ENCODE results near the gene SLC6A19.

The SLC6A19 gene

GRCh38 chr5:1190278-1190677 lies 11.1 kb upstream of the SLC6A19 start:
- ATAC-seq (replicated peaks) (no peak), DNase-seq (no peak)
- H3K27ac Mint-ChIP-seq = peak overlapping the region; percentile 20
- peaks cover 32 to 33% of the 10 kb centered on the region in 2 donors for H3K27me3 Mint-ChIP-seq
- no peaks in the 10 kb centered on the region for H3K36me3 Mint-ChIP-seq
- no peaks in the 10 kb centered on the region for H3K9me3 Mint-ChIP-seq
- peaks cover 10 to 13% of the 10 kb centered on the region in 2 donors for H3K4me1 Mint-ChIP-seq
- no peak overlapping the region for H3K4me3 Mint-ChIP-seq

DNA sequence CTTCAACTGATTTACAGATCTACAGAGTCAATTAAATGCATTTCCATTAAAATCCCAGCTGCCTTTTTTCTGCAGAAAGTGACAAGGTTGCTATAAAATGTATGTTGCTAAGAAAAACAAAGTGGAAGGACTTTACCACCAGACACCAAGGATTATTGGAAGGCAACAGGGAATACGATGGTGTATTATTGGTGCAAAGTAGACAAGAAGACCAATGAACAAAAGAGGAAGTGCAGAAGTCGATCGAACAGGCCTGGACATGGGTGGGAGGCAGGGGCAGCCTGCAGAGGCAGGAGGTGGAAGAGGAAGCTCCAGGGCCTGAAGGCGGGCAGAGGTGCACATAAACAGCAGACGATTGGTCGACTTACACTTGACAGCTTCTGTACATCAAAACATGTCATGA lies 10.6 kb upstream of the SLC6A19 start:
- DNase-seq = no peak
- H3K9me3 Mint-ChIP-seq = no peaks in the 10 kb centered on the region
- ATAC-seq (replicated peaks) = peak; percentile 74 to 80
- H3K36me3 Mint-ChIP-seq = no peaks in the 10 kb centered on the region
- H3K27me3 Mint-ChIP-seq = peaks cover 32 to 33% of the 10 kb centered on the region in 2 donors
- peak overlapping the region in 1 of 2 donors; percentile 17 for H3K4me3 Mint-ChIP-seq
- peaks cover 10 to 13% of the 10 kb centered on the region in 2 donors for H3K4me1 Mint-ChIP-seq
- H3K27ac Mint-ChIP-seq = peak overlapping the region; percentile 60

DNA sequence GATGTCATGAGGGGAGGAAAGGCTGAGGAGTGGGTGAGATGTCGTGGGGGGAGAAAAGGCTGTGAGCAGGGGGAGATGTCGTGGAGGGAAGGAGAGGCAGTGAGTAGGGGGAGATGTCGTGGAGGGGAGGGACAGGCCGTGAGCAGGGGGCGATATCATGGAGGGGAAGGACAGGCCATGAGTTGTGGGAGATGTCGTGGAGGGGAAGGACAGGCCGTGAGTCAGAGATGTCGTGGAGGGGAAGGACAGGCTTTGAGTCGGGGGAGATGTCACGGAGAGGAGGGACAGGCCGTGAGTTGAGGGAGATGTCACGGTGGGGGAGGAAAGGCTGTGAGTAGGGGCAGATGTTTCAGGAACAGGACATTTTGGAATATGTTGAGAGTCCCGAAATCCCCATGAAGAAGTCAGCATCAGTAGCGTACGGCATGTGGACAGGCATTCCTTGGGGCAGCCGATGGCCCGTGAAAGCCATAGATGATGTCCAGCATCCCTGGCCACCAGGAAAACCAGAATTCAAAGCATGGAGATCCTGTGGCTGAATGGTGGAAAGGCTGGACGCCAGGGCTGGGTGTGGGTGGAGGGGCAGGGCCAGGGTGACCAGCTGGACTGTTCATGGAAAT lies 8.3 kb upstream of the SLC6A19 start:
- peaks cover 37 to 42% of the 10 kb centered on the region in 2 donors for H3K27me3 Mint-ChIP-seq
- H3K4me1 Mint-ChIP-seq = peaks cover 10 to 13% of the 10 kb centered on the region in 2 donors
- H3K27ac Mint-ChIP-seq = no peak overlapping the region
- ATAC-seq (replicated peaks) = no peak
- H3K9me3 Mint-ChIP-seq = no peaks in the 10 kb centered on the region
- DNase-seq = no peak
- no peaks in the 10 kb centered on the region for H3K36me3 Mint-ChIP-seq
- H3K4me3 Mint-ChIP-seq = no peak overlapping the region

- H3K9me3 Mint-ChIP-seq = no peaks in the 10 kb centered on the region
- ATAC-seq (replicated peaks) (no peak), DNase-seq (no peak)
- H3K4me3 Mint-ChIP-seq = no peak overlapping the region
- no peak overlapping the region for H3K27ac Mint-ChIP-seq
- H3K36me3 Mint-ChIP-seq = no peaks in the 10 kb centered on the region
- peaks cover 10 to 13% of the 10 kb centered on the region in 2 donors for H3K4me1 Mint-ChIP-seq
- peaks cover 37 to 42% of the 10 kb centered on the region in 2 donors for H3K27me3 Mint-ChIP-seq
Measured at GRCh38 chr5:1193591-1193985, 7.8 kb upstream of the SLC6A19 start.

GRCh38 chr5:1194378-1194777 lies 7.0 kb upstream of the SLC6A19 start:
- H3K4me3 Mint-ChIP-seq = no peak overlapping the region
- peaks cover 10 to 13% of the 10 kb centered on the region in 2 donors for H3K4me1 Mint-ChIP-seq
- ATAC-seq (replicated peaks) = no peak
- no peak overlapping the region for H3K27ac Mint-ChIP-seq
- H3K27me3 Mint-ChIP-seq = peaks cover 34 to 37% of the 10 kb centered on the region in 2 donors
- no peaks in the 10 kb centered on the region for H3K36me3 Mint-ChIP-seq
- DNase-seq = no peak
- no peaks in the 10 kb centered on the region for H3K9me3 Mint-ChIP-seq

- no peak for DNase-seq
- no peak for ATAC-seq (replicated peaks)
- no peak overlapping the region for H3K27ac Mint-ChIP-seq
- H3K36me3 Mint-ChIP-seq = no peaks in the 10 kb centered on the region
- H3K9me3 Mint-ChIP-seq = no peaks in the 10 kb centered on the region
- peaks cover 5 to 8% of the 10 kb centered on the region in 2 donors for H3K4me1 Mint-ChIP-seq
- peaks cover 29 to 31% of the 10 kb centered on the region in 2 donors for H3K27me3 Mint-ChIP-seq
- H3K4me3 Mint-ChIP-seq = no peak overlapping the region
Measured at GRCh38 chr5:1195439-1195838, 6.0 kb upstream of the SLC6A19 start.

DNA sequence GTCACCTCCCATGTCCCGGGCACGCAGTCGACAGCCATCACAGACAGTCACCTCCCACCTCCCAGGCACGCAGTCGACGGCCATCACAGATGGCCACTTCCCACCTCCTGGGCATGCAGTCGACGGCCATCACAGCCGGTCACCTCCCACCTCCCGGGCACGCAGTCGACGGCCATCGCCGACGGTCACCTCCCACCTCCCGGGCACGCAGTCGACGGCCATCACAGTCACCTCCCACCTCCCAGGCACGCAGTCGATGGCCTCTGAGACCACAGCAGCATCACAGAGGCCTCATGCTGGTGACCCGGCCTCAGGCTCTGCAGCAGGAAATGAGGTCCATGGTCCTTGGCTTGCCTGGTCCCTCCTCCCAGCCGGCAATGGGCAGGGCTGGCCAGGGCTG lies 5.5 kb upstream of the SLC6A19 start:
- no peak overlapping the region for H3K27ac Mint-ChIP-seq
- ATAC-seq (replicated peaks) = no peak
- H3K4me3 Mint-ChIP-seq = no peak overlapping the region
- peaks cover 3% of the 10 kb centered on the region in 2 donors for H3K4me1 Mint-ChIP-seq
- H3K9me3 Mint-ChIP-seq = no peaks in the 10 kb centered on the region
- no peaks in the 10 kb centered on the region for H3K36me3 Mint-ChIP-seq
- DNase-seq = no peak
- peaks cover 24 to 26% of the 10 kb centered on the region in 2 donors for H3K27me3 Mint-ChIP-seq

- no peak overlapping the region for H3K27ac Mint-ChIP-seq
- H3K4me1 Mint-ChIP-seq = peaks cover 0 to 2% of the 10 kb centered on the region in 2 donors
- ATAC-seq (replicated peaks) (no peak), DNase-seq (no peak)
- H3K9me3 Mint-ChIP-seq = no peaks in the 10 kb centered on the region
- no peaks in the 10 kb centered on the region for H3K36me3 Mint-ChIP-seq
- no peak overlapping the region for H3K4me3 Mint-ChIP-seq
- peaks cover 21 to 23% of the 10 kb centered on the region in 2 donors for H3K27me3 Mint-ChIP-seq
Measured at GRCh38 chr5:1196562-1196961, 4.8 kb upstream of the SLC6A19 start.

GRCh38 chr5:1197876-1198666 lies 3.3 kb upstream of the SLC6A19 start:
- Mint-ChIP-seq H3K36me3 (no peaks in the 10 kb centered on the region), H3K4me1 (no peaks in the 10 kb centered on the region), H3K4me3 (no peak overlapping the region), H3K27ac (no peak overlapping the region), H3K9me3 (no peaks in the 10 kb centered on the region), H3K27me3 (peaks cover 8 to 10% of the 10 kb centered on the region in 2 donors)
- DNase-seq (no peak), ATAC-seq (replicated peaks) (no peak)

DNA sequence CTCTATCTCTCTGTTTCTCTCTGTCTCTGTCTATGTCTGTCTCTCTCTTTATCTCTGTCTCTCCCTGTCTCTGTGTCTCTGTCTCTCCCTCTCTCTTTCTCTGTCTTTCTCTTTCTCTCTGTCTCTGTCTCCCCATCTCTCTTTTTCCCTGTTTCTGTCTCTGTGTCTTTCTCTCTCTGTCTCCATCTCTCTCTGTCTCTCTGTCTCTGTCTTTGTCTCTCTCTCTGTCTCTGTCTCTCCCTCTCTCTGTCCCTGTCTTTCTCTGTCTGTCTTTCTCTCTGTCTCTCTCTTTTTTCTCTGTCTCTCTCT lies 2.1 kb upstream of the SLC6A19 start:
- no peak for DNase-seq
- Mint-ChIP-seq H3K27ac (no peak overlapping the region), H3K36me3 (no peaks in the 10 kb centered on the region), H3K4me1 (no peaks in the 10 kb centered on the region), H3K4me3 (no peak overlapping the region), H3K9me3 (no peaks in the 10 kb centered on the region), H3K27me3 (peaks cover 6 to 9% of the 10 kb centered on the region in 2 donors)
- no peak for ATAC-seq (replicated peaks)

DNA sequence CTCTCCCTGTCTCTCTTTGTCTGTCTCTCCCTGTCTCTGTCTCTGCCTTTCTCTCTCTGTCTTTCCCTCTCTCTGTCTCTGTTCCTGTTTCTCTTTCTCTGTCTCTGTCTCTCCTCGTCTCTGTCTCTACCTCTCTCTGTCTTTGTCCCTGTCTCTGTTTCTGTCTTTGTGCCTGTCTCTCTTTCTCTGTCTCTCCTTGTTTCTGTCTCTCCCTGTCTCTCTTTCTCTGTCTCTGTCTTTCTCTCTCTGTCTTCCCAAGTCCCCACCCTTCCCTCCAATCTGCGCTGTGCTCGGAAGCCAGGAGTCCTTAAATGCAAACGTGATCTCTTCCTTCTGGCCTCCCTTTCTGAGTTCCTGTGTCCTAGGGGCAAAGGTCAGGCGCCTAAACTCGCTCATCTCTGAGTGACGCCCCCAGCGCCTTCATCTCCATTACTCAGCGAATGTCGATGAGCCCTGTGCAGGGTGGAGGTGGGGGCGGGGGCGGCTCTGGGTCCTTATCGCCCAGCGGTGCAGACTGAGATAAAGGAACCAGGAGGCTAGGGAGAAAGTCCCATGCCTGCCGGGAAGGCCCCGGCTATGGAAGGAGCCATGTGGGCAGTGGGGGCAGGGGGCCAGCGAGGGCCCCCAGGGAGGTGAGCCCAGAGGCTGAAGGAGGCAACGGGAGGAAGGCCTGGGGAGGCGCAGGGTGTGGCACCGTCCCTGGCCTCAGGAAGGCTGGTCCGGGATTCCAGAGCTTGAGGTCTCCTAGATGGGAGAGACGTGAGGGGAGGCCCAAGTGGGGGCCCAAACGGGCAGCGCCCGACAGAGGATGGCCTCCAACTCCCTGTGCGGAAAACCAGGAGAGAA lies 1.5 kb upstream of the SLC6A19 start:
- no peaks in the 10 kb centered on the region for H3K4me1 Mint-ChIP-seq
- no peak overlapping the region for H3K27ac Mint-ChIP-seq
- no peak overlapping the region for H3K4me3 Mint-ChIP-seq
- peak in 1 of 2 donors; percentile 44 for ATAC-seq (replicated peaks)
- H3K36me3 Mint-ChIP-seq = no peaks in the 10 kb centered on the region
- DNase-seq = no peak
- H3K27me3 Mint-ChIP-seq = peaks cover 6 to 9% of the 10 kb centered on the region in 2 donors
- no peaks in the 10 kb centered on the region for H3K9me3 Mint-ChIP-seq

DNA sequence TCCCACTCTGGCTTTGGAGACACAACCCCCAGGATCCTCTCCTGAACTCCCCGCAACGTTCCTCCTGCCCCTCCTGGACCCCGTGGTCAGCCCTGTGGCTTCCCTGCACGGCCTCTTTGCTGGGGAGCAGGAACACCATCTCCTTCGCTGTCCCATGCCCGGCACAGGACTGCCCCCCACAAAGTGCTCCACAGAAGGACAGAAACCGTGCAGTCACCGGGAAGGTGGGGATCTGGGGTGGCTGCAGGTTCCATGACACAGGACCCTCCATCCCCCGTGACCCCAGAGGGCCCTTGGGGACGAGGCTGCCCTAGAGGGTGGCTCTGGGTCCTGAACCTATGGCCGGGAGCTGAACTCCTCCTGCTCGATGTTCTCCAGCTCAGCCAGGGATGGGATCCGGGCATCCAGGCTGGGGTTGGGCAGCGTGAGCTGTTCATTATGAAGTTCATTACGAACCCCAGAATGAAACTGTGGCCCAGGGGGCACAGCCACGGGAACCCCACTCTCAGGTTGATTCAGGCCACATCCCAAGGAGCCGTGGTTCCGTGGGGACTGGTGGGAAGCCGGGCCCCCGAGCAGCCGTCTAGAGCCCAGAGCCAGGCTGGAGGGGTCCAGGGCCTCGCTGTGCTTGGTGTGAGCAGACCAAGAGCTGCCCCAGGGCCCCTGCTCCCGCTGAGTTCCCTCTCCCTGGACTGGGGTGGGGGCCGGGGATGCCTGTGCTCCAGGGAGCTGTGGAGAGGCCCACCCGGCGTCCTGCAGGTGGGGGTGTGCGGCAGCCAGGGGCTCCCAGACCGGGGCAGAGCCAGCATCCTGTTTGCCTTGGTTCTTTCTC lies 684 bp upstream of the SLC6A19 start:
- DNase-seq = no peak
- H3K4me3 Mint-ChIP-seq = no peak overlapping the region
- no peaks in the 10 kb centered on the region for H3K9me3 Mint-ChIP-seq
- no peak for ATAC-seq (replicated peaks)
- H3K27me3 Mint-ChIP-seq = peaks cover 6 to 9% of the 10 kb centered on the region in 2 donors
- no peaks in the 10 kb centered on the region for H3K4me1 Mint-ChIP-seq
- H3K36me3 Mint-ChIP-seq = no peaks in the 10 kb centered on the region
- no peak overlapping the region for H3K27ac Mint-ChIP-seq

DNA sequence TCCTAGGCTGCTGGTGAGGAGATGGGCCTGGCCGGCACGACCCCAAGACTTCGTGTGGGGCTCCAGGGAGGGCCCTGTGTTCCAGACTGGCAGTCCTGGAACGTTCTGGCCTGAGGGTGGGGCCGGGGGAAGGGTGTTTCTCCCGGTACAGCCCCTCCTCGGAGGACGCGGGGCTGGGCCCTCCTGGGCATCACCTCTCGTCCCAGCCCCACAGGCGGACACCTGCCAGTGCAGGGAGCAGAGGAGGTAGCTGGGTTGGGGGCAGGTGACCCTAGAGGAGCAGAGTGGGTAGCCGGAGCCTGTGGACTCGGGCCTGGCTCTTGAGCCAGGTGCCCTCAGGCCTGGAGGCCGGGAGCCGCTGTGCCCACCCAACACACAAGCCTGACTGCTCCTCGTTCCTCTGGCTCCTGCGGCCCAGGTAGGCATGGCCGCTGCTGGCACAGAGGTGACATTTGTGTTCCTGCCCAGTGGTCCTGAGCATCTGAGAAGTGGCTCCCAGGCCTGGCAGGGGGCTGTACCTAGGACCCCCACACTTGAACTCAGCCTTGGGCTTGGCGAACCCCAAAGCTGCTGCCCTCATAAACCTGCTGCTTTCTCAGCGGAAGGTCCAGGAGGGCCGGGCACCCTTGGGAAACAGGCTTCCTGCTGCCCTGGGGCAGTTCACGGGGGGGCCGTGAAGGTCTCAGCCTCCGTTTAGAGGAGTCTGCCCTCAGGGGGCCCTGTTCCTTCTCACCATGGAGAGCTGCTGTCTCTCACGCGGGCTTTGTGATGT lies 817 bp downstream of the SLC6A19 start:
- Mint-ChIP-seq H3K27ac (no peak overlapping the region), H3K4me1 (no peaks in the 10 kb centered on the region), H3K27me3 (peaks cover 7% of the 10 kb centered on the region in 2 donors), H3K9me3 (no peaks in the 10 kb centered on the region), H3K4me3 (no peak overlapping the region), H3K36me3 (no peaks in the 10 kb centered on the region)
- ATAC-seq (replicated peaks) (no peak), DNase-seq (no peak)

Measured in stimulated activated naive B cell treated with anti-CD40 and anti-IgM and Interleukin-4, amounts not matched to agents 10 μg/mL and 1 μg/mL and 100 μg/mL, for 72 hours (primary cell).